ENCODE results near the gene TTC9C.
"Not testable (repeated sequence)": the region's sequence is repeated elsewhere in the genome, so short reads cannot be mapped to it uniquely, and the experiment has no call there.

The TTC9C gene

GRCh38 chr11:62749931-62750330 is 21.6 kb downstream of the TTC9C start:
- not testable (repeated sequence) for DNase-seq (ENCODE audit: low read depth in 2 of 2)

- DNase-seq (ENCODE audit: low read depth in 2 of 2) = no peak
These were observed 24.0 kb downstream of the TTC9C start for GRCh38 chr11:62752177-62752785.

- no peak for DNase-seq (ENCODE audit: low read depth in 2 of 2)
These were observed 24.9 kb downstream of the TTC9C start for GRCh38 chr11:62752994-62753735.

- DNase-seq (ENCODE audit: low read depth in 2 of 2) = peak; percentile 94
These were observed 25.7 kb downstream of the TTC9C start, which contains the start of gene ZBTB3 for GRCh38 chr11:62753736-62754603. Gene ZBTB3, minus strand, starts transcription at chr11:62754160. Its CDS starts 496 bp downstream, at chr11:62753664.

GRCh38 chr11:62755086-62755615 is 26.9 kb downstream of the TTC9C start:
- DNase-seq (ENCODE audit: low read depth in 2 of 2) = no peak

GRCh38 chr11:62757846-62758788 is 29.8 kb downstream of the TTC9C start:
- DNase-seq (ENCODE audit: low read depth in 2 of 2) = no peak

GRCh38 chr11:62760867-62761227 is 32.6 kb downstream of the TTC9C start:
- DNase-seq (ENCODE audit: low read depth in 2 of 2) = not testable (repeated sequence)

GRCh38 chr11:62770778-62771143 is 42.5 kb downstream of the TTC9C start:
- no peak for DNase-seq (ENCODE audit: low read depth in 2 of 2)

GRCh38 chr11:62771144-62772021 is 43.1 kb downstream of the TTC9C start, which contains the start of gene TAF6L:
Gene TAF6L, plus strand, starts transcription at chr11:62771396. Its CDS starts 4,388 bp downstream, at chr11:62775784.
- DNase-seq (ENCODE audit: low read depth in 2 of 2) = peak; percentile 89 to 94

- no peak for DNase-seq (ENCODE audit: low read depth in 2 of 2)
These were observed 46.1 kb downstream of the TTC9C start for GRCh38 chr11:62774407-62774806.

GRCh38 chr11:62775646-62776045 is 47.4 kb downstream of the TTC9C start:
- DNase-seq (ENCODE audit: low read depth in 2 of 2) = no peak

GRCh38 chr11:62777389-62777788 is 49.1 kb downstream of the TTC9C start:
- no peak for DNase-seq (ENCODE audit: low read depth in 2 of 2)

GRCh38 chr11:62778441-62778840 is 50.2 kb downstream of the TTC9C start:
- DNase-seq (ENCODE audit: low read depth in 2 of 2) = no peak

- DNase-seq (ENCODE audit: low read depth in 2 of 2) = no peak
These were observed 54.5 kb downstream of the TTC9C start for GRCh38 chr11:62782753-62783152.

- peak; percentile 70 to 78 for DNase-seq (ENCODE audit: low read depth in 2 of 2)
These were observed 58.2 kb downstream of the TTC9C start for GRCh38 chr11:62786318-62787004.

- peak; percentile 97 to 98 for DNase-seq (ENCODE audit: low read depth in 2 of 2)
These were observed 58.9 kb downstream of the TTC9C start, which contains the start of gene TMEM179B for GRCh38 chr11:62787005-62787759. Gene TMEM179B, plus strand, starts transcription at chr11:62787402. Its CDS starts 30 bp downstream, at chr11:62787432.
